GM23338 (cell line): ENCODE results near the gene PILRB. TPM values are rescaled to one million over a fixed set of nuclear protein-coding genes. Genes with fewer than 3 reads are reported as not detected.
A peak's percentile ranks its signal among the peaks of the same experiment; 100 is the strongest.

Experiments
- ATAC-seq: fragments of 200-7000 bp; cut with Tn5 transposase; 3 replicates; pipeline ENCODE4 v1.9.1; 2020
- DNase-seq: peaks from one replicate; pipeline ENCODE4 v3.0.0-alpha.2; 2015; ENCODE audit warnings: low spot score
- H2AFZ ChIP-seq: fragments of 200-600 bp; sonication (generic); 2 replicates; pipeline ENCODE4 v1.8.0; 2016; ENCODE audit warnings: antibody characterized with exemption, mild to moderate bottlenecking, moderate library complexity
- H3F3A ChIP-seq: fragments of 200-600 bp; sonication (generic); replicated peaks from 2 replicates; pipeline ENCODE4 v1.8.0; 2017; ENCODE audit warnings: antibody characterized with exemption, mixed run types, low read depth
- H3K27ac ChIP-seq: fragments of 200-600 bp; sonication (generic); 2 replicates; pipeline ENCODE4 v1.6.1; 2016; ENCODE audit warnings: low read depth
- H3K27me3 ChIP-seq: fragments of 200-600 bp; sonication (generic); 2 replicates; pipeline ENCODE4 v1.8.0; 2016; ENCODE audit warnings: mild to moderate bottlenecking, mixed run types, moderate library complexity; ENCODE audit not compliant: insufficient read depth
- H3K36me3 ChIP-seq: fragments of 200-600 bp; sonication (generic); 2 replicates; pipeline ENCODE4 v1.8.0; 2016; ENCODE audit warnings: mild to moderate bottlenecking; ENCODE audit not compliant: insufficient read depth
- H3K4me1 ChIP-seq: fragments of 200-600 bp; sonication (generic); 2 replicates; pipeline ENCODE4 v1.8.0; 2016; ENCODE audit warnings: mild to moderate bottlenecking, moderate library complexity; ENCODE audit not compliant: insufficient read depth
- H3K4me2 ChIP-seq: fragments of 200-600 bp; sonication (generic); 2 replicates; pipeline ENCODE4 v1.7.1; 2017; ENCODE audit warnings: mixed run types
- H3K4me3 ChIP-seq: fragments of 200-600 bp; sonication (generic); 2 replicates; pipeline ENCODE4 v1.6.1; 2016; ENCODE audit warnings: mixed run types
- H3K79me2 ChIP-seq: fragments of 200-600 bp; sonication (generic); replicated peaks from 2 replicates; pipeline ENCODE4 v1.8.0; 2017; ENCODE audit warnings: mild to moderate bottlenecking; ENCODE audit not compliant: insufficient read depth
- H3K9me2 ChIP-seq: fragments of 200-600 bp; sonication (generic); 2 replicates; pipeline ENCODE4 v1.8.0; 2017; ENCODE audit not compliant: insufficient read depth
- H4K20me1 ChIP-seq: fragments of 200-600 bp; sonication (generic); replicated peaks from 2 replicates; pipeline ENCODE4 v1.8.0; 2017; ENCODE audit warnings: mild to moderate bottlenecking; ENCODE audit not compliant: insufficient read depth
- H3K27ac Mint-ChIP-seq: 2 replicates; pipeline ENCODE4 v1.8.0; 2020; ENCODE audit warnings: inconsistent platforms, mild to moderate bottlenecking, moderate library complexity, mixed read lengths
- H3K27me3 Mint-ChIP-seq: 3 replicates; pipeline ENCODE4 v1.8.0; 2022; ENCODE audit warnings: low read depth, mild to moderate bottlenecking, moderate library complexity, mixed read lengths, inconsistent platforms; ENCODE audit not compliant: insufficient read depth, poor library complexity
- H3K36me3 Mint-ChIP-seq: 3 replicates; pipeline ENCODE4 v1.8.0; 2021; ENCODE audit warnings: low read depth, mild to moderate bottlenecking, inconsistent platforms, moderate library complexity, mixed read lengths
- H3K4me1 Mint-ChIP-seq: 3 replicates; pipeline ENCODE4 v1.8.0; 2020; ENCODE audit warnings: mild to moderate bottlenecking, inconsistent platforms, mixed read lengths
- H3K4me3 Mint-ChIP-seq: 3 replicates; pipeline ENCODE4 v1.8.0; 2021; ENCODE audit warnings: moderate library complexity, mild to moderate bottlenecking, inconsistent platforms, mixed read lengths
- H3K9me3 Mint-ChIP-seq: 3 replicates; pipeline ENCODE4 v1.8.0; 2020; ENCODE audit warnings: moderate library complexity, mild to moderate bottlenecking, inconsistent platforms, mixed read lengths
- CTCF ChIP-seq, 2 experiments: fragments of 200-600 bp in 1 of 2; sonication (generic) in 1 of 2; conservative IDR thresholded peaks; 2 replicates each; pipeline versions ENCODE4 v1.5.1 to v1.6.1; 2016 to 2017; ENCODE audit warnings: antibody characterized with exemption in 2 of 2, low read depth in 2 of 2, mild to moderate bottlenecking in 2 of 2, moderate library complexity in 1 of 2
- POLR2AphosphoS5 ChIP-seq: IDR thresholded peaks from 2 replicates; pipeline ENCODE4 v1.6.1; 2016; ENCODE audit warnings: antibody characterized with exemption, low read depth
- ZNF462 ChIP-seq: fragments of 250-450 bp; sonication (Bioruptor Pico); IDR thresholded peaks from 2 replicates; pipeline ENCODE4 v1.5.0; 2020; ENCODE audit warnings: mild to moderate bottlenecking, moderate library complexity
- polyA plus RNA-seq: library from polyadenylated mRNA; unstranded; fragments of >200 nt; fragmentation: Nextera tagmentation; extraction: Ambion mirVana; gene quantifications from 2 replicates; pipeline ENCODE4 v1.2.1, GENCODE V29; 2016
- total RNA-seq: library from RNA; depleted of rRNA; stranded (reverse); fragments of >200 nt; shearing (Covaris generic); gene quantifications from 2 replicates; pipeline ENCODE4 v1.2.3, GENCODE V29; 2014
- TF ChIP-seq, protein P1 (sequence below): IDR thresholded peaks from one replicate; pipeline ENCODE4 v1.6.1; 2018; ENCODE audit warnings: antibody characterized with exemption; ENCODE audit not compliant: unreplicated experiment
- TF ChIP-seq, protein P2 (sequence below): IDR thresholded peaks from 2 replicates; pipeline ENCODE4 v1.6.1; 2016; ENCODE audit warnings: antibody characterized with exemption

Gene PILRB
- total and polyA plus RNA-seq, 2 experiments from 2014 or later, result 25.3 to 43.0 TPM

DNA sequence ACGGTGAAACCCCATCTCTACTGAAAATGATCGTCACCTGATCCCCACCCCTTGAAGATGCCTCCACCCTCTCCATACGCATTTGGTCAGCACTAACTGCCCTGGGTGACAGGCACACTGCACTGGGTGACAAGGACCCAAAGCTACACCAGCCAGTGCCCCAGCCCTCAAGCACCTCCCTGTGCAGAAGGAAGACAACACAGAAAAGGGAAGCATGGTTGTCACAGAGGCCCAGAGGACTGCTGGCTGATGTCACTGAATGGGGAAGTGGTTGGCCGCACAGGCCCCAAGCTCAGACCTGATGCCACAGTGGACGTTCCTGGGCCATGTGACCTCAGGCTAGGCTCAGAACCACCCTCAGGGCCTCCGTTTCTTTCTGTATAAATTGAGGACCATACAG, 11.2 kb downstream of the PILRB start:
- H3K9me3 Mint-ChIP-seq, result no peaks in the 10 kb centered on the region
- no peak overlapping the region for H3K27ac ChIP-seq
- H3K36me3 Mint-ChIP-seq, result peaks cover 15% of the 10 kb centered on the region
- peak overlapping the region; percentile 86 for H3K27ac Mint-ChIP-seq
- no peaks in the 10 kb centered on the region for H3K79me2 ChIP-seq
- H3K4me3 ChIP-seq, result no peak overlapping the region
- H3K4me3 Mint-ChIP-seq, result no peak overlapping the region; the same call in 2 of the 3 replicates
- no peaks in the 10 kb centered on the region for H3K9me2 ChIP-seq
- DNase-seq, result no peak
- no peaks in the 10 kb centered on the region for H3K27me3 ChIP-seq
- no peak for ATAC-seq
- 0 out of 2 replicates have a peak, but pooled peaks cover 7% of the 10 kb centered on the region for H3F3A ChIP-seq
- no peak overlapping the region for H3K4me2 ChIP-seq
- peaks cover 40% of the 10 kb centered on the region for H3K4me1 Mint-ChIP-seq
- H3K27me3 Mint-ChIP-seq, result peaks cover 12% of the 10 kb centered on the region
- no peak overlapping the region for H2AFZ ChIP-seq
- no peaks in the 10 kb centered on the region; the same call in none of the 2 replicates for H4K20me1 ChIP-seq
- H3K36me3 ChIP-seq, result no peaks in the 10 kb centered on the region
- H3K4me1 ChIP-seq, result peaks cover 13% of the 10 kb centered on the region
- TF ChIP-seq POLR2AphosphoS5 (0 out of 2 replicates have a peak, but pooled peaks have one; percentile 21), CTCF (conservative IDR thresholded peaks at IDR 0.05; ENCODE audit: low read depth in 2 of 2) (no peak)
- TF ChIP-seq, protein P1, sequence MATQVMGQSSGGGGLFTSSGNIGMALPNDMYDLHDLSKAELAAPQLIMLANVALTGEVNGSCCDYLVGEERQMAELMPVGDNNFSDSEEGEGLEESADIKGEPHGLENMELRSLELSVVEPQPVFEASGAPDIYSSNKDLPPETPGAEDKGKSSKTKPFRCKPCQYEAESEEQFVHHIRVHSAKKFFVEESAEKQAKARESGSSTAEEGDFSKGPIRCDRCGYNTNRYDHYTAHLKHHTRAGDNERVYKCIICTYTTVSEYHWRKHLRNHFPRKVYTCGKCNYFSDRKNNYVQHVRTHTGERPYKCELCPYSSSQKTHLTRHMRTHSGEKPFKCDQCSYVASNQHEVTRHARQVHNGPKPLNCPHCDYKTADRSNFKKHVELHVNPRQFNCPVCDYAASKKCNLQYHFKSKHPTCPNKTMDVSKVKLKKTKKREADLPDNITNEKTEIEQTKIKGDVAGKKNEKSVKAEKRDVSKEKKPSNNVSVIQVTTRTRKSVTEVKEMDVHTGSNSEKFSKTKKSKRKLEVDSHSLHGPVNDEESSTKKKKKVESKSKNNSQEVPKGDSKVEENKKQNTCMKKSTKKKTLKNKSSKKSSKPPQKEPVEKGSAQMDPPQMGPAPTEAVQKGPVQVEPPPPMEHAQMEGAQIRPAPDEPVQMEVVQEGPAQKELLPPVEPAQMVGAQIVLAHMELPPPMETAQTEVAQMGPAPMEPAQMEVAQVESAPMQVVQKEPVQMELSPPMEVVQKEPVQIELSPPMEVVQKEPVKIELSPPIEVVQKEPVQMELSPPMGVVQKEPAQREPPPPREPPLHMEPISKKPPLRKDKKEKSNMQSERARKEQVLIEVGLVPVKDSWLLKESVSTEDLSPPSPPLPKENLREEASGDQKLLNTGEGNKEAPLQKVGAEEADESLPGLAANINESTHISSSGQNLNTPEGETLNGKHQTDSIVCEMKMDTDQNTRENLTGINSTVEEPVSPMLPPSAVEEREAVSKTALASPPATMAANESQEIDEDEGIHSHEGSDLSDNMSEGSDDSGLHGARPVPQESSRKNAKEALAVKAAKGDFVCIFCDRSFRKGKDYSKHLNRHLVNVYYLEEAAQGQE, result no peak

GRCh38 chr7:100370303-100370702, 12.4 kb downstream of the PILRB start:
- no peaks in the 10 kb centered on the region; the same call in none of the 2 replicates for H4K20me1 ChIP-seq
- Mint-ChIP-seq H3K4me3 (peak overlapping the region; percentile 37; the same call in 1 of the 3 replicates), H3K9me3 (no peaks in the 10 kb centered on the region), H3K27ac (peak overlapping the region; percentile 76), H3K4me1 (peaks cover 50% of the 10 kb centered on the region), H3K27me3 (peaks cover 14% of the 10 kb centered on the region), H3K36me3 (peaks cover 8% of the 10 kb centered on the region)
- H3F3A ChIP-seq, result 0 out of 2 replicates have a peak, but pooled peaks cover 7% of the 10 kb centered on the region
- no peaks in the 10 kb centered on the region for H3K27me3 ChIP-seq
- H3K27ac ChIP-seq, result peak overlapping the region; percentile 22
- peak overlapping the region; percentile 27 for H3K4me3 ChIP-seq
- ATAC-seq (peak; percentile 65), DNase-seq (peak; percentile 69)
- no peaks in the 10 kb centered on the region for H3K79me2 ChIP-seq
- H3K4me2 ChIP-seq, result peak overlapping the region; percentile 61; the same call in 1 of the 2 replicates
- peaks cover 13% of the 10 kb centered on the region for H3K4me1 ChIP-seq
- H3K36me3 ChIP-seq, result no peaks in the 10 kb centered on the region
- TF ChIP-seq ZNF462 (CRISPR knock-in tag), result peak; percentile 75
- TF ChIP-seq, protein P2, sequence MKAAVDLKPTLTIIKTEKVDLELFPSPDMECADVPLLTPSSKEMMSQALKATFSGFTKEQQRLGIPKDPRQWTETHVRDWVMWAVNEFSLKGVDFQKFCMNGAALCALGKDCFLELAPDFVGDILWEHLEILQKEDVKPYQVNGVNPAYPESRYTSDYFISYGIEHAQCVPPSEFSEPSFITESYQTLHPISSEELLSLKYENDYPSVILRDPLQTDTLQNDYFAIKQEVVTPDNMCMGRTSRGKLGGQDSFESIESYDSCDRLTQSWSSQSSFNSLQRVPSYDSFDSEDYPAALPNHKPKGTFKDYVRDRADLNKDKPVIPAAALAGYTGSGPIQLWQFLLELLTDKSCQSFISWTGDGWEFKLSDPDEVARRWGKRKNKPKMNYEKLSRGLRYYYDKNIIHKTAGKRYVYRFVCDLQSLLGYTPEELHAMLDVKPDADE, result no peak
- no peaks in the 10 kb centered on the region for H3K9me2 ChIP-seq
- H2AFZ ChIP-seq, result no peak overlapping the region
